ENCODE results near the gene ELSPBP1.

GRCh38 chr19:48059331-48059730, 64.9 kb downstream of the ELSPBP1 start:
- TF ChIP-seq ZNF274 (IDR thresholded peaks at IDR 0.05; ENCODE audit: low read depth, low read length) (no peak), YY1 (IDR thresholded peaks at IDR 0.05; ENCODE audit: insufficient read depth, insufficient read length) (no peak)

Measured in NT2/D1 (cell line).